Measurements from ENCODE around the gene SEL1L3.

SEL1L3 gene

DNA sequence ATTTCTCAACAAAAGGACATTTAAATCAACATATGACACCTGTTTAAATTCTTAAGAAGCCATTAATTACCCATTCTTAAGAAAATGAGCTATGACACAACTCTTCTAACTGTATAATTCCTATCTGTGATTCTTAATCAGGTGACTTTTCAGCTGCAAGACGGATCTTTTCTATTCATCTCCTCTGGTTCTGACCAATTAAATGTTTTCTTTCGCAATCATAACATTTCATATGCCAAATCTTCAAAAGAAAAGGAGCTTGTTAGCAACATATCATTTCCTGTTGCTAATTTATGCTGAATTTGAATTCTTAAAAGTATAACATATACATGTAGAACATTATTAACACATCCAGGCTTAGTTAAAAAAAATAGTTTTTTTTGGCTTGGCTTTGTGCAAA lies 62.5 kb downstream of the SEL1L3 start:
- TF ChIP-seq FOXP2 (optimal IDR thresholded peaks at IDR 0.05; ENCODE audit: borderline replicate concordance, extremely low read depth, extremely low read length, insufficient read depth) = no peak
- TF ChIP-seq, protein P1, sequence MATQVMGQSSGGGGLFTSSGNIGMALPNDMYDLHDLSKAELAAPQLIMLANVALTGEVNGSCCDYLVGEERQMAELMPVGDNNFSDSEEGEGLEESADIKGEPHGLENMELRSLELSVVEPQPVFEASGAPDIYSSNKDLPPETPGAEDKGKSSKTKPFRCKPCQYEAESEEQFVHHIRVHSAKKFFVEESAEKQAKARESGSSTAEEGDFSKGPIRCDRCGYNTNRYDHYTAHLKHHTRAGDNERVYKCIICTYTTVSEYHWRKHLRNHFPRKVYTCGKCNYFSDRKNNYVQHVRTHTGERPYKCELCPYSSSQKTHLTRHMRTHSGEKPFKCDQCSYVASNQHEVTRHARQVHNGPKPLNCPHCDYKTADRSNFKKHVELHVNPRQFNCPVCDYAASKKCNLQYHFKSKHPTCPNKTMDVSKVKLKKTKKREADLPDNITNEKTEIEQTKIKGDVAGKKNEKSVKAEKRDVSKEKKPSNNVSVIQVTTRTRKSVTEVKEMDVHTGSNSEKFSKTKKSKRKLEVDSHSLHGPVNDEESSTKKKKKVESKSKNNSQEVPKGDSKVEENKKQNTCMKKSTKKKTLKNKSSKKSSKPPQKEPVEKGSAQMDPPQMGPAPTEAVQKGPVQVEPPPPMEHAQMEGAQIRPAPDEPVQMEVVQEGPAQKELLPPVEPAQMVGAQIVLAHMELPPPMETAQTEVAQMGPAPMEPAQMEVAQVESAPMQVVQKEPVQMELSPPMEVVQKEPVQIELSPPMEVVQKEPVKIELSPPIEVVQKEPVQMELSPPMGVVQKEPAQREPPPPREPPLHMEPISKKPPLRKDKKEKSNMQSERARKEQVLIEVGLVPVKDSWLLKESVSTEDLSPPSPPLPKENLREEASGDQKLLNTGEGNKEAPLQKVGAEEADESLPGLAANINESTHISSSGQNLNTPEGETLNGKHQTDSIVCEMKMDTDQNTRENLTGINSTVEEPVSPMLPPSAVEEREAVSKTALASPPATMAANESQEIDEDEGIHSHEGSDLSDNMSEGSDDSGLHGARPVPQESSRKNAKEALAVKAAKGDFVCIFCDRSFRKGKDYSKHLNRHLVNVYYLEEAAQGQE (IDR thresholded peaks at IDR 0.05; ENCODE audit: insufficient read depth in 1 of 2, low read depth in 2 of 2, low read length in 2 of 2) = no peak
- no peak for TF ChIP-seq POLR2AphosphoS5 (IDR thresholded peaks at IDR 0.05; ENCODE audit: low read depth, low read length)
- no peak for TF ChIP-seq SIN3A (IDR thresholded peaks at IDR 0.05; ENCODE audit: borderline replicate concordance, insufficient read depth, low read length)

DNA sequence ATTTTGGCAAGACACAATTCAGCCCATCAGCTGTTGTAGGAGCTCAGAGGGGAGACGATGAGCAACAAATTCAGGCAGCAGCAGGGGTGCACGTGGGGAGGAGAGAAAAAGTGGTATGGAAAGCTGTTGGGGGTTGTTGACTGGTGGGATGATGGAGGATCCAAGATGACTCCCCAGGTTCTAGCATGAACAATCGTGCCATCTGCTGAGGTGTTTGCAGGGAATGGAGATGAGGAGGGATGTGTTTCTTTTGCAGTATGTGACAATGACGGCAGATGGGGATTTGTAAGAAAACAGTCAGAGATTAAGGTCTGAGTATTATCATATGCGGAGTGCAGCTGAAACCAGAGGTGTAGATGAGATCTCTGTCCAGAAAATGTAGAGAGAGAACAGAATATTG lies 63.3 kb downstream of the SEL1L3 start:
- TF ChIP-seq POLR2AphosphoS5 (IDR thresholded peaks at IDR 0.05; ENCODE audit: low read depth, low read length) = no peak
- TF ChIP-seq TAF1 (IDR thresholded peaks at IDR 0.05; ENCODE audit: borderline replicate concordance, insufficient read depth, low read length) = no peak
- no peak for TF ChIP-seq FOXP2 (optimal IDR thresholded peaks at IDR 0.05; ENCODE audit: borderline replicate concordance, extremely low read depth, extremely low read length, insufficient read depth)
- TF ChIP-seq SIN3A (IDR thresholded peaks at IDR 0.05; ENCODE audit: borderline replicate concordance, insufficient read depth, low read length) = no peak
- TF ChIP-seq, protein P1 (IDR thresholded peaks at IDR 0.05; ENCODE audit: insufficient read depth in 1 of 2, low read depth in 2 of 2, low read length in 2 of 2) = no peak

DNA sequence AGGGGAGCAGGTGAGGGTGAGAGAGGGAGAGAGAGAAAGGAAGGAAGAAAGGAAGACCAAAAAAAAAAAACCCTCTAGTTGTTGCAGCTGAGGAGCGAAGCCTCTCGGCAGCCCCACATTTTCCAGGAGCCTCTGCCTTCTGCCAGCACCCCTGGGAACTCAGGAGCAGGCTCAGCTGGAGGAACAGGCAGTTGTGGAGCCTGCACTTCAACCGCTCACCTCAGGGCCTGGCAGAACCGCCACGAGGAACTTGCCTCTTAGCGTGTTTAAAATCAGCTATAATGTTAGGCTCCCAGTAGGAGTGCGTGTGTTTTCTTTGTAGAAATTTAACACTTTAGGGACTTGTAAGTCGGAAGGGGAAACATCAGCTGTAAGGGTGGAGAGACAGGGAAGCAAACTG lies 65.7 kb downstream of the SEL1L3 start:
- TF ChIP-seq POLR2AphosphoS5 (IDR thresholded peaks at IDR 0.05; ENCODE audit: low read depth, low read length) = no peak
- TF ChIP-seq, protein P1 (IDR thresholded peaks at IDR 0.05; ENCODE audit: insufficient read depth in 1 of 2, low read depth in 2 of 2, low read length in 2 of 2) = no peak
- TF ChIP-seq SIN3A (IDR thresholded peaks at IDR 0.05; ENCODE audit: borderline replicate concordance, insufficient read depth, low read length) = no peak
- no peak for TF ChIP-seq TAF1 (IDR thresholded peaks at IDR 0.05; ENCODE audit: borderline replicate concordance, insufficient read depth, low read length)
- TF ChIP-seq FOXP2 (optimal IDR thresholded peaks at IDR 0.05; ENCODE audit: borderline replicate concordance, extremely low read depth, extremely low read length, insufficient read depth) = no peak

DNA sequence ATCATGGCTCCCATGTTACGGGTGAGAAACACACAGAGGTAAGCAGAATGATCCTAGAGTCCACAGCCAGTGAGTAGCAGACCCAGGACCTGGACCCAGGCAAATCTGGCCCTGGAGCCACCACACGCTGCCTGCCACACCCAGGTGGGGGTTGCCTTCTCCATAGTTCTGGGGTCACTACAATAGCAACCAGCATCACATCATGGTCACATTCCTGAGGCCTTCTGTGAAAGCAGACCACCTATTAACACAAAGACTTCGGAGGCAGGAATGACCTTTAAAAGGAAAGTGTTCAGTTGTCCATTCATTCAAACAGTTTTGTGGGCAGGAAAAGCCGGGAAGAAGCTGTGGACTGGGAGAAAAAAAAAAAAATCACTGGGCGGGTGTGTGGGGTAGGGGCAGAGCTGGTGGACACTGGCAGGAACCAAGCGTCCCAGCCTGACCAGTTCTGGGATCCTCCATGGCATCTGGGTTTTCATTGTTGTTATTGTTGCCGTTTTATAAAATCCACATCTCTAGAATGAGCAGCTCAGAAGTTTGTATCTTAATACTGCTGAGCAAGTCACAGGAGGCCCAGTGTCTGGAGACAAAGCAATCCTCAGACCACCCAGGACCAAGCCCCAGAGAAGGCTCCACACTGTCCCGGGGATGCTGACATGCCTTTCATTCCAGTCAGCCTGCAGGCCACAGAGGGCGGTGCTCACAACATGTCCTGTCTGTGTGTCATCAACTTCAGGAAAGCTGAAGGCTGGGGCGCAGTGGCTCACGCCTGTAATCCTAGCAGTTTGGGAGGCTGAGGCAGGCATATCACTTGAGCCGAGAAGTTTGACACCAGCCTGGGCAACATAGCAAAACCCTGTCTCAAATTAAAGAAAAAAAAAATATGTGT lies 67.0 kb downstream of the SEL1L3 start:
- no peak for TF ChIP-seq SIN3A (IDR thresholded peaks at IDR 0.05; ENCODE audit: borderline replicate concordance, insufficient read depth, low read length)
- no peak for TF ChIP-seq FOXP2 (optimal IDR thresholded peaks at IDR 0.05; ENCODE audit: borderline replicate concordance, extremely low read depth, extremely low read length, insufficient read depth)
- no peak for TF ChIP-seq POLR2AphosphoS5 (IDR thresholded peaks at IDR 0.05; ENCODE audit: low read depth, low read length)
- TF ChIP-seq, protein P1 (IDR thresholded peaks at IDR 0.05; ENCODE audit: insufficient read depth in 1 of 2, low read depth in 2 of 2, low read length in 2 of 2) = no peak
- no peak for TF ChIP-seq TAF1 (IDR thresholded peaks at IDR 0.05; ENCODE audit: borderline replicate concordance, insufficient read depth, low read length)

Data from PFSK-1 (cell line).